Activated CD4-positive, alpha-beta T cell treated with anti-CD3 and anti-CD28 coated beads, Interleukin-2, amount 50 U/mL, for 24 hours (primary cell): ENCODE measurements around the gene ABCF1.
A peak's percentile ranks its signal among the peaks of the same experiment; 100 is the strongest.
"Not testable (repeated sequence)": the region's sequence is repeated elsewhere in the genome, so short reads cannot be mapped to it uniquely, and the experiment has no call there.

Experiments
- DNase-seq, 2 donors: peaks; one replicate each; pipeline ENCODE4 v3.0.0-alpha.2; 2020; ENCODE audit warnings: low read depth in 1 of 2, low spot score in 1 of 2

ABCF1 gene

DNA sequence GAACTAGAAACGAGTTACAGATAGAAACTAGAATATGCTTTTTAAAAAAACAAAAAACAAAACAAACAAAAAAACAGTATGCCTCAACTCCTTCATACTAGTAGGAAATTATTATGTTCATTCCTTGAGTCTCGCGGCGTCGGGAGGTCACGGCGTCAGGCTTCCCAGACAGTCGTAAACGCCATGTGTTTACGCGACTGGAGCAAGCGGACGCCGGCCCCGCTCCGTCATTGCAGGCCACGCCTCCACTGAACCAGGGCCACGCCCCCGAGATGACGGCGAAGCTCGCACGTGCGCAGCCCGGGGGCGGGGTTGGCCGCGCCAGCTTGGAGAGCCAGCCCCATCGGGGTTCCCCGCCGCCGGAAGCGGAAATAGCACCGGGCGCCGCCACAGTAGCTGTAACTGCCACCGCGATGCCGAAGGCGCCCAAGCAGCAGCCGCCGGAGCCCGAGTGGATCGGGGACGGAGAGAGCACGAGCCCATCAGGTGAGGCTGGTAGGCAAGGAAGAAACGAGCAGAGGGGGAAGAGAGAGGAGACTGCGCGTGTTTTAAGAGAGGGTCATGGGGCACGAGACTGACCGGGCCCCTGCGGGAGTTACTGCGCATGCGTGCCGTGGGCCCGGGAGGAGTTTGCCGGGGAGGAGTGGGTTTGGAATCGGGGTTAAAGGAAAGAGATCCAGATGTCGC lies at the start of gene ABCF1:
Gene ABCF1 (plus strand): TSS at position 368 of the 687 bp plus-strand sequence. CDS start 46 bp downstream, at position 414.
- DNase-seq, result peak; percentile 99

- not testable (repeated sequence) for DNase-seq
These were observed 49.3 kb upstream of the ABCF1 start for GRCh38 chr6:30521952-30522351.

DNA sequence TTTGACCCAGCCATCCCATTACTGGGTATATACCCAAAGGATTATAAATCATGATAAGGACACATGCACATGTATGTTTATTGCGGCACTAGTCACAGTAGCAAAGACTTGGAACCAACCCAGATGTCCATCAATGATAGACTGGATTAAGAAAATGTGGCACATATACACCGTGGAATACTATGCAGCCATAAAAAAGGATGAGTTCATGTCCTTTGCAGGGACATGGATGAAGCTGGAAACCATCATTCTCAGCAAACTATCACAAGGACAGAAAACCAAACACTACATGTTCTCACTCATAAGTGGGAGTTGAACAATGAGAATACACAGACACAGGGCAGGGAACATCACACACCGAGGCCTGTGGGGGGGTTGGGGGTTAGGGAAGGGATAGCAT lies 44.8 kb upstream of the ABCF1 start:
- not testable (repeated sequence) for DNase-seq

GRCh38 chr6:30529349-30529875 lies 41.8 kb upstream of the ABCF1 start:
- DNase-seq, result peak in 1 of 2 donors; percentile 52

DNA sequence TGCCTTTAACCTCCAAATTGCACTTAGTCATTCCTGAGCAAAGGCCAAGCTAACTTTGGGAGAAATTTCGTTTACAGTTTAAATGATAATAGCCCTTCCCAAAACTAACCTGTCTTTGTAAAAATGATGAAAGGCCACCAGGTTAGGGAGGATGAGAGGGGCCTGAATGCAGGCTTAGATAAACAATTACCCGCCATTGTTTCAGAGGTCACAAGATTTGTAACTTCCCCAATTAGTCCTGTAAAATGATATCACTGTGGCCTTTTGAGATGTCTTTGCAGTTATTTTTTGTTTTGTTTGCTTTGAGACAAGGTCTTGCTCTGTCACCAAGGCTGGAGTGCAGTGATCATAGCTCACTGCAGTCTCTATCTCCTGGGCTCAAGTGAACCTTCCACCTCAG lies 41.2 kb upstream of the ABCF1 start:
- DNase-seq, result no peak

GRCh38 chr6:30533460-30534294 lies 37.6 kb upstream of the ABCF1 start:
- no peak for DNase-seq

DNA sequence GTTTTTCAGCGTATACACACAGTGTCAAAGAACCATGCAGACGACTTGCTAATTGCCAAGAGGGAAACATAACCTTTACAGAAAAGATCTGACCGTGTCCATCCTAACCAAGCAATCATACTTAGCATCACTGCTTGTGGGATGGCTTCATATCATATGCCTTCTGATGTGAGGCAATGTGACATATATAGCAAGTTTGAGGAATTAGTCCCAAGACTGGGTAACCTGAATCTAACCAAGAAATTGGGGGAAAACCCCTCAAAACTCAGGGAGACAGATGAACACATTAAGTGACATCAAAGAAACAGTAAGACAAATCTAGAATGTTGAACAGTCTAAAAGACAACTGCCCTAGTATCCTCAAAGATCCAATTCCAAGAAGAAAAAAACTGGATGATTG lies 33.3 kb upstream of the ABCF1 start:
- no peak for DNase-seq

- DNase-seq, result peak; percentile 62 to 75
These were observed 29.5 kb upstream of the ABCF1 start for GRCh38 chr6:30541515-30542403.

GRCh38 chr6:30542404-30542725 lies 28.9 kb upstream of the ABCF1 start:
- DNase-seq, result no peak

- no peak for DNase-seq
These were observed 28.3 kb upstream of the ABCF1 start for GRCh38 chr6:30542915-30543314.

GRCh38 chr6:30543821-30544220 lies 27.4 kb upstream of the ABCF1 start:
- DNase-seq, result no peak

DNA sequence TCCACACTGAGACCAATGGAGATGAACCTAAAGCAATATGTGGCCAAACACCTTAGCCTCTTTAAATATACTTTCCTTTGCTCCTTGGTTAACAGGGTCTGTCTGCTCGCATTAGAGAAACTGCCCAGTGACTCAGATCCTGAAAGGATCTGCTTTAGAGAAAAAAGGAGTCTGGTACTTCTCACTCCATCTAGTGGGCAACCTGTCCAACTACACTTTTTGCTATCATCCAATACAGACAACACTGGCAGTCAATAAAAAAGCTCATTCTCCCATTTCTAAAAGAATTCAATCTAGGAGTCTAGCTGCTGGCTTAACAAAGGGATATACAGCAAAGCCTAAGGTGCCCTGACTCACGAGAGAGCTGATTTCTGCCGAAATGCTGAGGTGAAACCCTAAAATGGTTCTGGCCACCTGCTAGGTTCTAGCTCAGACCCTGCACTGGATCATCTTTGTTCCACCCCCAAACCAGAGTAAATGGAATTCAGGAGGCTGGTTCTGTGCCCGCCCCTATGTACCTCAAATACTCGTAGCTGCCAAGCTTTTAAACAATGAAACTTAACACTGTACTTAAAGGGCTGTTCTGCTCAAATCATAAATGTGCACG lies 26.5 kb upstream of the ABCF1 start:
- no peak for DNase-seq

DNA sequence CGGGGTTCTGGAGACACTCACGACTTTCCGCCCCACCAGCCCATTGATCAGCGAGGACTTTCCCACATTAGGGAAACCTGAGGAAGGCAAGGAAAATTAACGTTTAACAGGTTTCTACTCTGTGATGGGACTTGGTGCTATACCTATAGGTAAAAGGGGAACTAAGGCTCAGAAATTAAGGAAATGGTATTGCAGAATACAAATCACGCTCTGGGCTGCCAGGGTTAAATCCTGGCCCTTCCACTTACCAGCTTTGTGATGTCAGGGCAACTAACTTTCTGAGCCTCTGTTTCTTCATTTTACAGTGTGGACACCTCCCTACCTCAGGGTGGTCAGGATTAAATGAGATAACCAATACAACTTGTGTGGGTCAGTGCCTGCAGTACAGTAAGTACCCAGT lies 23.8 kb upstream of the ABCF1 start:
- DNase-seq, result no peak

DNA sequence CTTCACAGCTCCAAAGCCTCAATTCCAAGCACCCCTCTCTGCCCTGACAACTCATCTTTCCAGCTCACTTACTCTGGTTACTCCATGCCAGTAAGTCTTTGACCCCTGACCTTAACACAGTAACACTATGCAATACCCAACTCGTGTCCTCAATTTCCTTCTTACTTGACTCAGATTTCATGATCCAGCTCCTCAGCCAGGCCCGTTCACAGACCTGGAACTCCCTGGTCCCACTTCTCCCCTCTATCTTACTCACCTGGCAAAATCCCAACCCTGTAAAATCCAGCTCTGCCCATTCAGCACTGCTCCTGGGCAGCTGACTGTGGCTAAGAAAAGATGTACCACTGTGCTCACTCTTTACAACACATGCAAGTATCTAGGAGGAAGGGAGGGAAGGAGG lies 22.9 kb upstream of the ABCF1 start:
- no peak for DNase-seq

- DNase-seq, result no peak
These were observed 16.8 kb upstream of the ABCF1 start for GRCh38 chr6:30554404-30554803.

DNA sequence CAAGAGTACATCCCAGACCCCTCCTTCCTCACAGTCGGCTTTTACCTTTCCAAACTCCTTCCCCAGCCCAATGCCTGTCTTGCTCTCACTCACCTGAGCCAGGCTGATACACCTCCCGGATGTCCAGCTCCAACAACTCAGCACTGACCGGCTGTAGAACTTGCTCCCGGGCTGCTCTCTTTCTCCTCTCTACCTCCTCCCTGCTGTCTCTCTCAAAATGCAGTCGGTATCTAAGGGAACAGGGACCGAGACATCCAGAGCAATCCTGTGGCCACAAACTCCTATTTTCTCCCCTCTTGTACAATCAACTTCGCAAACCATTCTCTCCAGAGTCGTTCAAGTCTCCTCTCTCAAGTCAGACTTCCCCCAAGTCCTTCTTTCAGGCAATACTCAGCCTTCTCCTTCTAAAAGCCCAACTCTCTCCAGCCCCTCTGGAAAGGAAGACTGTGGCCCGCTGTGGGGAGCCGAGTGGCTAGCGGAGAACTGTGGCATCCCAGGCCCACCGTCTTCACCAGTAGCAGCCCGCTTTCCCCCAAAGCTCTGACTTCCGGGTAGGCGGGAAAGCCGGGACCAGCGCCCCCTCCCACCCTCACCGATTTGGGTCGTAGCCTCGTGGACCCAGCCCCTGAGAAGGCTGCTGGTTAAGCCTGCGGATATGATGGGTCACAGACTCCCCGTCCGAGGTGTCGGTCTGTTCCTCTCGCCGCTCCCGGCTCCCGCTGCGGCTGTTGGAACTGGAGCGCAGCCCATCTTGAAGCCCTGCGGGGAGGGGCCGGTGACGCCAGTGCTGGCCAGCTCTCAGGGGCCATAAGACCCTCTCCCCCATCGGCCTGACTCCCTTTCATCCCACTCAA lies 16.1 kb upstream of the ABCF1 start:
- no peak for DNase-seq

DNA sequence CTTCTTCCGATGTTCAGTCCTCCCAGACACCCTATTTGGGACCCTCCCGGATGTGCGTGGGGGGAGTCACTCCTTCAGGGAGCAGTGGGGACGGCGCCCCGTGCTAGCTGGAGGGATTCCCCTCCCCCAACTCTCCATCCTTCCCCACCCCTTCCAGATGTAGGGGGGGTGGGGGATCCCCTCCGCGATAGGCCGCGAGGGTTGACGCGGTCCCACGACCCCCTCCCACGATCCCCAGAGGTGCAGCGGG lies 15.5 kb upstream of the ABCF1 start:
- DNase-seq, result no peak

GRCh38 chr6:30556066-30556905 lies 15.0 kb upstream of the ABCF1 start, which contains the start of gene GNL1:
GNL1 (minus strand) TSS chr6:30556489; CDS start chr6:30556203, 286 bp downstream.
- peak; percentile 99 for DNase-seq
